ENCODE measurements around the gene GALNTL6.

The GALNTL6 gene

GRCh38 chr4:172555725-172556124 lies 742.5 kb downstream of the GALNTL6 start:
- DNase-seq (ENCODE audit: extremely low read depth, low read depth) = no peak
- no peak for TF ChIP-seq CTCF (IDR thresholded peaks at IDR 0.05; ENCODE audit: low read depth, low read length, missing control alignments)
- H3K4me3 ChIP-seq (replicated peaks; ENCODE audit: low read depth, low read length) = no peak overlapping the region

GRCh38 chr4:172573899-172574298 lies 760.7 kb downstream of the GALNTL6 start:
- DNase-seq (ENCODE audit: extremely low read depth, low read depth) = no peak
- TF ChIP-seq CTCF (IDR thresholded peaks at IDR 0.05; ENCODE audit: low read depth, low read length, missing control alignments) = no peak
- H3K4me3 ChIP-seq (replicated peaks; ENCODE audit: low read depth, low read length) = no peak overlapping the region

GRCh38 chr4:172578712-172579111 lies 765.5 kb downstream of the GALNTL6 start:
- no peak overlapping the region for H3K4me3 ChIP-seq (replicated peaks; ENCODE audit: low read depth, low read length)
- TF ChIP-seq CTCF (IDR thresholded peaks at IDR 0.05; ENCODE audit: low read depth, low read length, missing control alignments) = no peak
- no peak for DNase-seq (ENCODE audit: extremely low read depth, low read depth)

GRCh38 chr4:172584816-172585215 lies 771.6 kb downstream of the GALNTL6 start:
- no peak for TF ChIP-seq CTCF (IDR thresholded peaks at IDR 0.05; ENCODE audit: low read depth, low read length, missing control alignments)
- DNase-seq (ENCODE audit: extremely low read depth, low read depth) = no peak
- no peak overlapping the region for H3K4me3 ChIP-seq (replicated peaks; ENCODE audit: low read depth, low read length)

GRCh38 chr4:172596206-172596605 lies 783.0 kb downstream of the GALNTL6 start:
- TF ChIP-seq CTCF (IDR thresholded peaks at IDR 0.05; ENCODE audit: low read depth, low read length, missing control alignments) = no peak
- no peak for DNase-seq (ENCODE audit: extremely low read depth, low read depth)

GRCh38 chr4:172599554-172599953 lies 786.4 kb downstream of the GALNTL6 start:
- H3K4me3 ChIP-seq (replicated peaks; ENCODE audit: low read depth, low read length) = no peak overlapping the region
- no peak for DNase-seq (ENCODE audit: extremely low read depth, low read depth)
- TF ChIP-seq CTCF (IDR thresholded peaks at IDR 0.05; ENCODE audit: low read depth, low read length, missing control alignments) = no peak

More at GRCh38 chr4:172596206-172596605, 783.0 kb downstream of the GALNTL6 start:
- no peak overlapping the region for H3K4me3 ChIP-seq (replicated peaks; ENCODE audit: low read depth, low read length)

GRCh38 chr4:172601195-172601594 lies 788.0 kb downstream of the GALNTL6 start:
- no peak for DNase-seq (ENCODE audit: extremely low read depth, low read depth)

More at GRCh38 chr4:172601195-172601594, 788.0 kb downstream of the GALNTL6 start:
- no peak for TF ChIP-seq CTCF (IDR thresholded peaks at IDR 0.05; ENCODE audit: low read depth, low read length, missing control alignments)
- H3K4me3 ChIP-seq (replicated peaks; ENCODE audit: low read depth, low read length) = no peak overlapping the region
